HepG2 (cell line): Measurements from ENCODE around the gene FMNL2. TPM values are rescaled to one million over a fixed set of nuclear protein-coding genes. Genes with fewer than 3 reads are reported as not detected.

Experiments
- ASH2L ChIP-seq: fragments of 300-600, 200-600 bp; sonication (generic); IDR thresholded peaks from 2 replicates; pipeline ENCODE4 v1.7.0; 2017; ENCODE audit warnings: low read depth, mild to moderate bottlenecking, moderate library complexity, mixed read lengths, low read length; ENCODE audit not compliant: insufficient read length
- CHD2 ChIP-seq: IDR thresholded peaks from 2 replicates; pipeline ENCODE4 v1.6.1; 2011; ENCODE audit warnings: low read depth, low read length, improper control_type of control experiment
- FOXC1 ChIP-seq: sonication (generic); formaldehyde crosslinking; IDR thresholded peaks from 2 replicates; pipeline ENCODE4 v1.8.0; 2022; ENCODE audit warnings: mild to moderate bottlenecking, missing genetic modification reagents, borderline replicate concordance
- IRF2 ChIP-seq: IDR thresholded peaks from 2 replicates; pipeline ENCODE4 v1.6.1; 2018; ENCODE audit warnings: missing genetic modification reagents, missing compliant biosample characterization
- KAT7 ChIP-seq: IDR thresholded peaks from 2 replicates; pipeline ENCODE4 v1.6.1; 2018; ENCODE audit warnings: borderline replicate concordance, missing compliant biosample characterization
- NR2F1 ChIP-seq, 2 experiments: fragments of 450-650 bp in 1 of 2; formaldehyde crosslinking in 1 of 2; IDR thresholded peaks; 2 replicates each; pipeline versions ENCODE4 v1.5.0 to v1.6.1; 2016 to 2020; ENCODE audit warnings: mild to moderate bottlenecking in 1 of 2, missing compliant biosample characterization in 1 of 2, missing genetic modification reagents in 1 of 2, moderate library complexity in 1 of 2
- ONECUT2 ChIP-seq: sonication (generic); formaldehyde crosslinking; IDR thresholded peaks from 2 replicates; pipeline ENCODE4 v1.4.0; 2020; ENCODE audit warnings: missing genetic modification reagents
- SIX1 ChIP-seq: sonication (generic); formaldehyde crosslinking; IDR thresholded peaks from 2 replicates; pipeline ENCODE4 v1.4.0; 2020; ENCODE audit warnings: missing genetic modification reagents, borderline replicate concordance
- SOX13 ChIP-seq, 3 experiments: fragments of 450-650 bp in 1 of 3; sonication (generic) in 1 of 3; formaldehyde crosslinking in 1 of 3; IDR thresholded peaks in 2 of 3; conservative IDR thresholded peaks in 1 of 3; 2 replicates each; pipeline versions ENCODE4 v1.5.0 to v1.6.1; 2016 to 2020; ENCODE audit warnings: antibody characterized with exemption in 1 of 3, mild to moderate bottlenecking in 1 of 3, missing compliant biosample characterization in 1 of 3, missing genetic modification reagents in 1 of 3, moderate library complexity in 1 of 3
- TARDBP ChIP-seq: sonication (generic); formaldehyde crosslinking; IDR thresholded peaks from 2 replicates; pipeline ENCODE4 v1.8.0; 2022; ENCODE audit warnings: mild to moderate bottlenecking, missing genetic modification reagents
- ZFP36 ChIP-seq: fragments of 150-350 bp; IDR thresholded peaks from 2 replicates; pipeline ENCODE4 v1.6.1; 2018; ENCODE audit warnings: borderline replicate concordance, low read length, low read depth; ENCODE audit not compliant: partially characterized antibody
- ZFY ChIP-seq: sonication (generic); formaldehyde crosslinking; IDR thresholded peaks from 2 replicates; pipeline ENCODE4 v1.4.0; 2020; ENCODE audit warnings: missing genetic modification reagents
- ZMYM4 ChIP-seq: sonication (generic); formaldehyde crosslinking; IDR thresholded peaks from 2 replicates; pipeline ENCODE4 v1.8.1; 2023; ENCODE audit warnings: mild to moderate bottlenecking, missing genetic modification reagents
- ZNF121 ChIP-seq: sonication (generic); formaldehyde crosslinking; IDR thresholded peaks from 2 replicates; pipeline ENCODE4 v1.5.0; 2020; ENCODE audit warnings: mild to moderate bottlenecking, missing genetic modification reagents
- ZNF468 ChIP-seq: sonication (generic); formaldehyde crosslinking; IDR thresholded peaks from 2 replicates; pipeline ENCODE4 v1.8.0; 2022; ENCODE audit warnings: mild to moderate bottlenecking, moderate library complexity, missing genetic modification reagents
- ZNF672 ChIP-seq: sonication (generic); formaldehyde crosslinking; IDR thresholded peaks from 2 replicates; pipeline ENCODE4 v1.8.1; 2022; ENCODE audit warnings: missing genetic modification reagents
- polyA plus RNA-seq, 8 experiments: library from polyadenylated mRNA; depleted of rRNA in 3 of 8; stranded (reverse) in 7 of 8; unstranded in 1 of 8; fragments of >200 nt; fragmentation: Illumina TruSeq in 4 of 8; extraction: Trizol in 4 of 8; gene quantifications; 2 replicates each; pipeline versions ENCODE4 v1.2.1 to v1.2.3, GENCODE V29; 2011 to 2016; ENCODE audit warnings: low read depth in 4 of 8, missing spikeins in 1 of 8, mixed read lengths in 1 of 8; ENCODE audit not compliant: insufficient read depth in 1 of 8
- total RNA-seq, 5 experiments: library from RNA; depleted of rRNA; stranded (reverse); fragments of >200 nt; fragmentation: Illumina TruSeq; extraction: Trizol; gene quantifications; 2 replicates each; pipeline ENCODE4 v1.2.3, GENCODE V29; 2016; ENCODE audit warnings: low read depth in 1 of 5
- TF ChIP-seq, protein P1 (sequence below): sonication (generic); formaldehyde crosslinking; IDR thresholded peaks from 2 replicates; pipeline ENCODE4 v1.5.1; 2020; ENCODE audit warnings: mild to moderate bottlenecking, missing genetic modification reagents
- TF ChIP-seq, protein P2 (sequence below): sonication (generic); IDR thresholded peaks from 2 replicates; pipeline ENCODE4 v1.6.1; 2016; ENCODE audit warnings: low read depth, borderline replicate concordance
- TF ChIP-seq, protein P3 (sequence below): sonication (generic); formaldehyde crosslinking; IDR thresholded peaks from 2 replicates; pipeline ENCODE4 v1.4.0; 2020; ENCODE audit warnings: missing genetic modification reagents

FMNL2 gene
- total and polyA plus RNA-seq, 2 of the 13 experiments (the other 11 are each of a cell fraction or from before 2014, with no cell fraction given), result 66.5 to 67.7 TPM

DNA sequence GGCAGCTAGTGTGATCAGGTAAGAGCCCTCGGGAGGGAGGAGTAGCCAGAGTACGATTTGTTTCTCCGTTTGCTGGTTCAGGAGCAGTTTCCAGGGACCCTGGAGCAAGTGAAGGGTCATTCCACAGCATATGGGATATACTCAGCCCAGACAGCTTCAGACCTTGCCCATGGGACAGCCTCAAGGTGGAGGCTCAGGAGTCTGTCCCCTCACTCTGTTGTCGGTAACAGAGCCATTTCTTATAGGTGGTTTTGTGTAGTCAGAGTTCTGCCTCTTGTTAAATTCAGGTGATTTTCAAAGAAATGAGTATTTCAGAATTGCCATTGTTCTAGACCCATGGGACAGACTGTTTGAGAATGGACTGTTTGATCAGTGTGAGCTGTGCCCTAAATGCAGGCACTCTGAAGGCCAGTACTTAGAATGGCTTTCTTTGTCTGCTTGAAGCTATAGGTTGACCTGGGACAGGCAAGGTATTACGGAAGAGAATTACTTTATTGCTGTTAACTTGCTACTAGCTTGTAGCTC, 15.2 kb downstream of the FMNL2 start (continued):
- TF ChIP-seq SOX13 (IDR thresholded peaks at IDR 0.05), result peak; percentile 92
- TF ChIP-seq SOX13 (CRISPR knock-in tag; conservative IDR thresholded peaks at IDR 0.05 in 1 of 2, IDR thresholded peaks at IDR 0.05 in 1 of 2), result peak in 1 of 2 experiments; percentile 99; a peak in 2 of 4 replicates
- no peak for TF ChIP-seq ONECUT2
- no peak for TF ChIP-seq ZFP36
- TF ChIP-seq ZNF672 (CRISPR knock-in tag), result no peak
- TF ChIP-seq, protein P1, sequence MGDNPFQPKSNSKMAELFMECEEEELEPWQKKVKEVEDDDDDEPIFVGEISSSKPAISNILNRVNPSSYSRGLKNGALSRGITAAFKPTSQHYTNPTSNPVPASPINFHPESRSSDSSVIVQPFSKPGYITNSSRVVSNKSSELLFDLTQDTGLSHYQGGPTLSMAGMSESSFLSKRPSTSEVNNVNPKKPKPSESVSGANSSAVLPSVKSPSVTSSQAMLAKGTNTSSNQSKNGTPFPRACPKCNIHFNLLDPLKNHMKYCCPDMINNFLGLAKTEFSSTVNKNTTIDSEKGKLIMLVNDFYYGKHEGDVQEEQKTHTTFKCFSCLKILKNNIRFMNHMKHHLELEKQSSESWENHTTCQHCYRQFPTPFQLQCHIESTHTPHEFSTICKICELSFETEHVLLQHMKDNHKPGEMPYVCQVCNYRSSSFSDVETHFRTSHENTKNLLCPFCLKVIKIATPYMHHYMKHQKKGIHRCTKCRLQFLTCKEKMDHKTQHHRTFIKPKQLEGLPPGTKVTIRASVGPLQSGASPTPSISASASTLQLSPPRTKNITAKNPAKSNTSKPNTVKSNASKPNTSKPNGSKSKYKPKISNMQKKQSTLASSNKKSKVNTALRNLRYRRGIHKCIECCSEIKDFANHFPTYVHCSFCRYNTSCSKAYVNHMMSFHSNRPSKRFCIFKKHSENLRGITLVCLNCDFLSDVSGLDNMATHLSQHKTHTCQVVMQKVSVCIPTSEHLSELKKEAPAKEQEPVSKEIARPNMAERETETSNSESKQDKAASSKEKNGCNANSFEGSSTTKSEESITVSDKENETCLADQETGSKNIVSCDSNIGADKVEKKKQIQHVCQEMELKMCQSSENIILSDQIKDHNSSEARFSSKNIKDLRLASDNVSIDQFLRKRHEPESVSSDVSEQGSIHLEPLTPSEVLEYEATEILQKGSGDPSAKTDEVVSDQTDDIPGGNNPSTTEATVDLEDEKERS (CRISPR knock-in tag), result 0 out of 2 replicates have a peak, but pooled peaks have one; percentile 48
- peak; percentile 56 for TF ChIP-seq SIX1 (CRISPR knock-in tag)
- peak; percentile 73 for TF ChIP-seq KAT7
- TF ChIP-seq, protein P2, sequence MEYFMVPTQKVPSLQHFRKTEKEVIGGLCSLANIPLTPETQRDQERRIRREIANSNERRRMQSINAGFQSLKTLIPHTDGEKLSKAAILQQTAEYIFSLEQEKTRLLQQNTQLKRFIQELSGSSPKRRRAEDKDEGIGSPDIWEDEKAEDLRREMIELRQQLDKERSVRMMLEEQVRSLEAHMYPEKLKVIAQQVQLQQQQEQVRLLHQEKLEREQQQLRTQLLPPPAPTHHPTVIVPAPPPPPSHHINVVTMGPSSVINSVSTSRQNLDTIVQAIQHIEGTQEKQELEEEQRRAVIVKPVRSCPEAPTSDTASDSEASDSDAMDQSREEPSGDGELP, result peak; percentile 46; the same call in 1 of the 2 replicates
- TF ChIP-seq IRF2 (CRISPR knock-in tag), result peak; percentile 84
- no peak for TF ChIP-seq ZFY (CRISPR knock-in tag)
- peak; percentile 52 to 55; a peak in 1 of 4 replicates for TF ChIP-seq NR2F1 (CRISPR knock-in tag; IDR thresholded peaks at IDR 0.05)
- peak; percentile 55 for TF ChIP-seq ZMYM4
- TF ChIP-seq ZNF121 (CRISPR knock-in tag), result no peak
- peak; percentile 60; the same call in 1 of the 2 replicates for TF ChIP-seq TARDBP (CRISPR knock-in tag)
- TF ChIP-seq, protein P3, sequence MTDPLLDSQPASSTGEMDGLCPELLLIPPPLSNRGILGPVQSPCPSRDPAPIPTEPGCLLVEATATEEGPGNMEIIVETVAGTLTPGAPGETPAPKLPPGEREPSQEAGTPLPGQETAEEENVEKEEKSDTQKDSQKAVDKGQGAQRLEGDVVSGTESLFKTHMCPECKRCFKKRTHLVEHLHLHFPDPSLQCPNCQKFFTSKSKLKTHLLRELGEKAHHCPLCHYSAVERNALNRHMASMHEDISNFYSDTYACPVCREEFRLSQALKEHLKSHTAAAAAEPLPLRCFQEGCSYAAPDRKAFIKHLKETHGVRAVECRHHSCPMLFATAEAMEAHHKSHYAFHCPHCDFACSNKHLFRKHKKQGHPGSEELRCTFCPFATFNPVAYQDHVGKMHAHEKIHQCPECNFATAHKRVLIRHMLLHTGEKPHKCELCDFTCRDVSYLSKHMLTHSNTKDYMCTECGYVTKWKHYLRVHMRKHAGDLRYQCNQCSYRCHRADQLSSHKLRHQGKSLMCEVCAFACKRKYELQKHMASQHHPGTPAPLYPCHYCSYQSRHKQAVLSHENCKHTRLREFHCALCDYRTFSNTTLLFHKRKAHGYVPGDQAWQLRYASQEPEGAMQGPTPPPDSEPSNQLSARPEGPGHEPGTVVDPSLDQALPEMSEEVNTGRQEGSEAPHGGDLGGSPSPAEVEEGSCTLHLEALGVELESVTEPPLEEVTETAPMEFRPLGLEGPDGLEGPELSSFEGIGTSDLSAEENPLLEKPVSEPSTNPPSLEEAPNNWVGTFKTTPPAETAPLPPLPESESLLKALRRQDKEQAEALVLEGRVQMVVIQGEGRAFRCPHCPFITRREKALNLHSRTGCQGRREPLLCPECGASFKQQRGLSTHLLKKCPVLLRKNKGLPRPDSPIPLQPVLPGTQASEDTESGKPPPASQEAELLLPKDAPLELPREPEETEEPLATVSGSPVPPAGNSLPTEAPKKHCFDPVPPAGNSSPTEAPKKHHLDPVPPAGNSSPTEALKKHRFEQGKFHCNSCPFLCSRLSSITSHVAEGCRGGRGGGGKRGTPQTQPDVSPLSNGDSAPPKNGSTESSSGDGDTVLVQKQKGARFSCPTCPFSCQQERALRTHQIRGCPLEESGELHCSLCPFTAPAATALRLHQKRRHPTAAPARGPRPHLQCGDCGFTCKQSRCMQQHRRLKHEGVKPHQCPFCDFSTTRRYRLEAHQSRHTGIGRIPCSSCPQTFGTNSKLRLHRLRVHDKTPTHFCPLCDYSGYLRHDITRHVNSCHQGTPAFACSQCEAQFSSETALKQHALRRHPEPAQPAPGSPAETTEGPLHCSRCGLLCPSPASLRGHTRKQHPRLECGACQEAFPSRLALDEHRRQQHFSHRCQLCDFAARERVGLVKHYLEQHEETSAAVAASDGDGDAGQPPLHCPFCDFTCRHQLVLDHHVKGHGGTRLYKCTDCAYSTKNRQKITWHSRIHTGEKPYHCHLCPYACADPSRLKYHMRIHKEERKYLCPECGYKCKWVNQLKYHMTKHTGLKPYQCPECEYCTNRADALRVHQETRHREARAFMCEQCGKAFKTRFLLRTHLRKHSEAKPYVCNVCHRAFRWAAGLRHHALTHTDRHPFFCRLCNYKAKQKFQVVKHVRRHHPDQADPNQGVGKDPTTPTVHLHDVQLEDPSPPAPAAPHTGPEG (CRISPR knock-in tag), result peak; percentile 63; the same call in 1 of the 2 replicates
- no peak for TF ChIP-seq CHD2
- peak; percentile 41; the same call in 1 of the 2 replicates for TF ChIP-seq FOXC1 (CRISPR knock-in tag)
- 0 out of 2 replicates have a peak, but pooled peaks have one; percentile 50 for TF ChIP-seq ZNF468 (CRISPR knock-in tag)
- TF ChIP-seq ASH2L, result peak; percentile 26
